Stimulated activated naive CD8-positive, alpha-beta T cell treated with anti-CD3 and anti-CD28 coated beads, Interleukin-15, amount 100 ng/mL, for 72 hours (primary cell): ENCODE measurements around the gene NREP.
"Not testable (repeated sequence)": the region's sequence is repeated elsewhere in the genome, so short reads cannot be mapped to it uniquely, and the experiment has no call there.

Experiments
- ATAC-seq: fragments of 150-1000 bp; cut with Tn5 transposase; 2 replicates; pipeline ENCODE4 v1.10.0; 2021; ENCODE audit warnings: mild to moderate bottlenecking, moderate library complexity
- DNase-seq, 2 donors: peaks; one replicate each; pipeline ENCODE4 v3.0.0; 2021 to 2022
- H3K27ac Mint-ChIP-seq, 2 donors: one replicate each; pipeline ENCODE4 v1.8.0; 2022; ENCODE audit warnings: mild to moderate bottlenecking in 2 of 2, mixed read lengths in 2 of 2, moderate library complexity in 2 of 2
- H3K27me3 Mint-ChIP-seq: one replicate; pipeline ENCODE4 v1.8.0; 2022; ENCODE audit warnings: mixed read lengths
- H3K4me1 Mint-ChIP-seq: one replicate; pipeline ENCODE4 v1.8.0; 2022; ENCODE audit warnings: mild to moderate bottlenecking, mixed read lengths
- H3K4me3 Mint-ChIP-seq, 2 donors: one replicate each; pipeline ENCODE4 v1.8.0; 2022; ENCODE audit warnings: mild to moderate bottlenecking in 2 of 2, mixed read lengths in 2 of 2, moderate library complexity in 1 of 2
- H3K9me3 Mint-ChIP-seq, 2 donors: one replicate each; pipeline ENCODE4 v1.8.0; 2022; ENCODE audit warnings: mixed read lengths in 2 of 2

Gene NREP

DNA sequence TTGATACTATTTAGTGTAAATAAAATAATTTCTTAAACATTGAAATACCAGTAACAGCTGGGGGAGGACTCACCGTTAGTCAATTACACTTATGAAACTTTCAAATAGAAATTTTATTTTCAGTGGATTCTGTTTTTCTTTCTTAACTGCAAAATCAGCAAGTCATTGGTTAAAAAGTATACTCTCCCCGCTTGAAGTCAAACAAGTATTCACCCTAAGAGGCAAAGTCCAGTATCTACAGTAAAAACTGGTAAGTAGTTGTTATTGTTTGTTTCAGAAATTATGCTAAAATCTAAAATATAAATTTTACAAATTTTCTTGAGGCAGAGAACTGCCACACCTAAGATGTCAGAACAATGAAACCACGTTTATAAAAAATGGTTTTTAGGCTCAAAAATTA lies 22.4 kb downstream of the NREP start:
- DNase-seq (no peak), ATAC-seq (no peak)
- Mint-ChIP-seq H3K4me3 (no peak overlapping the region), H3K27me3 (no peaks in the 10 kb centered on the region), H3K27ac (no peak overlapping the region), H3K9me3 (no peaks in the 10 kb centered on the region), H3K4me1 (peaks cover 41% of the 10 kb centered on the region)

DNA sequence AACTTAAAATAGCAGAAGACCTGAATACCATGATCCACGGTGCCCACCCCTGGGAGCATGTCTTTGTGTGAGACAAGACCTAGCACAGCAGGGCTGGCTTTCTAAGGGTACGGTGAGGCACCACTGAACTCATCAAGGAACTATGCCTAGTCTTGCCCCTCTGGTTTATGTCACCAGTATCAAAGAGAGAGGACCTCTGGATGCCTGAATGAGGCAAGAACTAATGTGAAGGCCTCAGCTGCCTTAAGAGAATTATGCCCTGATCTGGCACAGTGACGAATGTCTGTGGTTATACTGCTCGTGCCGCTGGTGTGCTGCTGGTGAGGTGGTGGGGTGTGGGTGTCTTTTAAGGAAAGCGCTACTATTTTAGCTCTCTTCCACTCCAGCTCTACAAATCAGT lies 23.0 kb downstream of the NREP start:
- peak; percentile 89 for ATAC-seq
- no peak overlapping the region for H3K27ac Mint-ChIP-seq

GRCh38 chr5:111733571-111733970 lies 23.4 kb downstream of the NREP start:
- DNase-seq (no peak), ATAC-seq (no peak)
- H3K4me1 Mint-ChIP-seq = peaks cover 38% of the 10 kb centered on the region
- no peaks in the 10 kb centered on the region for H3K27me3 Mint-ChIP-seq
- H3K9me3 Mint-ChIP-seq = no peaks in the 10 kb centered on the region
- H3K4me3 Mint-ChIP-seq = no peak overlapping the region
- H3K27ac Mint-ChIP-seq = no peak overlapping the region

More for the DNA sequence above, 23.0 kb downstream of the NREP start:
- H3K4me3 Mint-ChIP-seq = no peak overlapping the region
- peak in 1 of 2 donors; percentile 32 for DNase-seq
- H3K9me3 Mint-ChIP-seq = no peaks in the 10 kb centered on the region
- peaks cover 41% of the 10 kb centered on the region for H3K4me1 Mint-ChIP-seq
- no peaks in the 10 kb centered on the region for H3K27me3 Mint-ChIP-seq

GRCh38 chr5:111731638-111732037 lies 25.4 kb downstream of the NREP start:
- DNase-seq (no peak), ATAC-seq (no peak)
- Mint-ChIP-seq H3K4me3 (no peak overlapping the region), H3K27me3 (no peaks in the 10 kb centered on the region), H3K4me1 (peaks cover 30% of the 10 kb centered on the region), H3K27ac (no peak overlapping the region), H3K9me3 (no peaks in the 10 kb centered on the region)

DNA sequence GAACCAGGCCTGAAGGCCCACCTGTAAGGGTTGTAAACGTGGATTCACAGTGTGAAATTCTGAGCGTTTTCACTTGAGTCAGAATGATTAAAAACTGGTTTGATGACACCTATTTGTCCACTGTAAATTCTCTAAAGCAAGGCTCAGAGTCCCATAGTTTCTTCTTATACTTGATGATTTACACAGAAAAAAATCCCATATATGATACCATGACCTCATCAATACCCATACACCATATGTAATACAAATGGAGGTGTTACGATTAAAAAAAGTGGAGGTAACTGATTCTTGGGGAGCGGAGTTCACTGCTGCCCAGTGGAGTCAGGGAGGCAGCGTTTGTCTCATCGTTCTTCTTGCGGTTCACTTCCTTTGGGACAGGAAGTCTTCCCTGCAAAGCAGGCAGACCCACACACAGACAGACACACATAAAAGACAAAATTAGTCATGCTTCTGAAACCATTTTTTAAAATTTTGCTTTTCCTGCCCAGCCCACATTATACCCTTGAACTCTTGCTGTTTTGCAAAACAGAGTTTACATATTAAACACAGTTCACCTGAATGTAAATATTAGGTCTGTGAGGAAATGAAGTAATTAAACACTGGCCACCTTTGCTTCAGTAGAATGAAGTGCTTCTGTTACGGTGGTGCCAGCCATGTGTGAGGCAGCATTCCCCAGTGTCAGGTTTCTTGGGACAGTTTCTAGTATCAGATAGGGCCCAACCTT lies 26.2 kb downstream of the NREP start:
- Mint-ChIP-seq H3K4me3 (no peak overlapping the region), H3K4me1 (peaks cover 30% of the 10 kb centered on the region), H3K9me3 (no peaks in the 10 kb centered on the region), H3K27me3 (no peaks in the 10 kb centered on the region), H3K27ac (peak overlapping the region in 1 of 2 donors; percentile 87)
- ATAC-seq (peak; percentile 58), DNase-seq (peak in 1 of 2 donors; percentile 10)

- Mint-ChIP-seq H3K4me1 (peaks cover 19% of the 10 kb centered on the region), H3K27ac (no peak overlapping the region), H3K9me3 (no peaks in the 10 kb centered on the region), H3K4me3 (no peak overlapping the region), H3K27me3 (no peaks in the 10 kb centered on the region)
- no peak for DNase-seq
- no peak for ATAC-seq
These were observed 28.1 kb downstream of the NREP start for GRCh38 chr5:111728941-111729340.

DNA sequence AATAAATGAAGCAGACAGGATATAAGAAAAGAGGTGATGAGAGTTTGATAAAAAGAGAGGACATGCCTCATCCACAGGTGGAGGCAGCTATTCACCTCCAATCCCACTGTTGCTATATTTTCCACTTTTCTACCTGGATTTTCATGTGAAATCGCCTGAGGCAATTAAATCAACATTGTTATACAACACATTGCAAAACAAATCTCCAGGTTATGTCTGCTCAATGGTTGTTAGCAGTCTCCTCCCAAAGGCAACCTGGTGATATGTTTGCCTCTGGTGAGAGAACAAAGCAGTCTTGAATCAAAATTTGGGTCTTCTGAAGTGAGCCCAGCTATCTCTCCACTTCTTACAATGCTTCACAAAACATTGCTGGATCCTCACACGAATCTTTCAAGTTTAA lies 30.0 kb downstream of the NREP start:
- Mint-ChIP-seq H3K4me1 (peaks cover 19% of the 10 kb centered on the region), H3K27me3 (no peaks in the 10 kb centered on the region), H3K9me3 (no peaks in the 10 kb centered on the region), H3K4me3 (no peak overlapping the region), H3K27ac (peak overlapping the region in 1 of 2 donors; percentile 74)
- DNase-seq (no peak), ATAC-seq (no peak)

- DNase-seq = no peak
- ATAC-seq = no peak
- Mint-ChIP-seq H3K4me3 (no peak overlapping the region), H3K4me1 (no peaks in the 10 kb centered on the region), H3K9me3 (peaks cover 0 to 5% of the 10 kb centered on the region in 2 donors), H3K27me3 (peaks cover 14% of the 10 kb centered on the region), H3K27ac (no peak overlapping the region)
These were observed 34.9 kb downstream of the NREP start for GRCh38 chr5:111722140-111722539.

DNA sequence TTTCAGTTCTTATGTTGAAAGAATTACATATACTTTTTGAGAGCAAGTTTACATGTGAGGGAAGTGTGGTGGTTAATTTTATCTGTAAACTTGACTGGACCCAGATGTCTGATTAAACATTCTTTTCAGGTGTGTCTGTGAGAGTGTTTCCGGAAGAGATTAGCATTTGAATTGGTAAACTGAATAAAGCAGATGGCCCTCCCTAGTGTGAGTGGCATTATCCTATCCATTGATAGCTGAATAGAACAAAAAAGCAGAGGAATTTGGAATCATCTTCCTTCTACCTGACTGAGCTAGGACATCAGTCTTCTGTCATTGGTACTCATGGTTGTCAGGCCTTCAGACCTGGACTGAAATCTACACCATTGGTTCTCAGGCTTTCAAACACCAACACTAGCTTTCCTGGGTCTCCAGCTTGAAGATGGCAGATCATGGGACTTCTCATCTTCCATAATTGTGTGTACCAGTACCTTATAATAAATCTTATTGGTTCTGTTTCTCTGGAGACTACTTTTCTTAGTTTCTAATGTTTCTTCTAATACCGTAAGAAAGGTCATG lies 36.6 kb downstream of the NREP start:
- peaks cover 14% of the 10 kb centered on the region for H3K27me3 Mint-ChIP-seq
- H3K4me1 Mint-ChIP-seq = no peaks in the 10 kb centered on the region
- no peak for ATAC-seq
- no peak for DNase-seq
- no peak overlapping the region for H3K4me3 Mint-ChIP-seq
- H3K27ac Mint-ChIP-seq = no peak overlapping the region
- H3K9me3 Mint-ChIP-seq = peaks cover 6 to 15% of the 10 kb centered on the region in 2 donors

DNA sequence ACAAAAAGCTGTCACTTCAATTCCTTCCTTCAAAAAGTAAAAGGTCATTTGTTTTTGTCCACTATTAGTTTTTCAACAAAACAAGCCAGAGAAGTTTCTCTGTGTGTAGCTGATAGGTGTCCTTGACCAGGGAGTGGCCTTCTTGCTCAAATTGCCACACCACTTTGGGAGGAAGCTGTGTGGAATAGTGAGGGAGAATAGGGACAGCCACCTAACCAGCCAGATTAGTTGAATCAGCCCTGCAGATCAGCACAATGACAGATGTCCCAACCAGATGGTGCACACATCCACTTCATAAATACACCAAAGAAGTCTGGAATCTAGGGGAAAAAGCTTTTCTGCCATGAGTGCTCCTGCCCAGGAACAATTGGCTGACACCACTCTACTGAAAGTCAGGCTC lies 37.2 kb downstream of the NREP start:
- H3K4me1 Mint-ChIP-seq = no peaks in the 10 kb centered on the region
- no peak overlapping the region for H3K27ac Mint-ChIP-seq
- ATAC-seq (no peak), DNase-seq (no peak)
- peaks cover 11 to 22% of the 10 kb centered on the region in 2 donors for H3K9me3 Mint-ChIP-seq
- no peak overlapping the region for H3K4me3 Mint-ChIP-seq
- H3K27me3 Mint-ChIP-seq = peaks cover 19% of the 10 kb centered on the region

- ATAC-seq, DNase-seq, H3K4me1 Mint-ChIP-seq, H3K27ac Mint-ChIP-seq, H3K4me3 Mint-ChIP-seq: not testable (repeated sequence)
- Mint-ChIP-seq H3K27me3 (peaks cover 31% of the 10 kb centered on the region), H3K9me3 (peaks cover 25 to 52% of the 10 kb centered on the region in 2 donors)
These were observed 40.2 kb downstream of the NREP start for GRCh38 chr5:111716789-111717188.

- Mint-ChIP-seq H3K4me3 (no peak overlapping the region), H3K9me3 (peaks cover 5 to 13% of the 10 kb centered on the region in 2 donors), H3K27me3 (no peaks in the 10 kb centered on the region), H3K27ac (no peak overlapping the region), H3K4me1 (peaks cover 16% of the 10 kb centered on the region)
- no peak for DNase-seq
- ATAC-seq = no peak
These were observed 49.3 kb downstream of the NREP start for GRCh38 chr5:111707630-111708164.

- ATAC-seq (no peak), DNase-seq (no peak)
- Mint-ChIP-seq H3K27me3 (no peaks in the 10 kb centered on the region), H3K4me3 (no peak overlapping the region), H3K27ac (no peak overlapping the region), H3K9me3 (no peaks in the 10 kb centered on the region), H3K4me1 (peaks cover 19% of the 10 kb centered on the region)
These were observed 50.6 kb downstream of the NREP start for GRCh38 chr5:111706345-111706744.

DNA sequence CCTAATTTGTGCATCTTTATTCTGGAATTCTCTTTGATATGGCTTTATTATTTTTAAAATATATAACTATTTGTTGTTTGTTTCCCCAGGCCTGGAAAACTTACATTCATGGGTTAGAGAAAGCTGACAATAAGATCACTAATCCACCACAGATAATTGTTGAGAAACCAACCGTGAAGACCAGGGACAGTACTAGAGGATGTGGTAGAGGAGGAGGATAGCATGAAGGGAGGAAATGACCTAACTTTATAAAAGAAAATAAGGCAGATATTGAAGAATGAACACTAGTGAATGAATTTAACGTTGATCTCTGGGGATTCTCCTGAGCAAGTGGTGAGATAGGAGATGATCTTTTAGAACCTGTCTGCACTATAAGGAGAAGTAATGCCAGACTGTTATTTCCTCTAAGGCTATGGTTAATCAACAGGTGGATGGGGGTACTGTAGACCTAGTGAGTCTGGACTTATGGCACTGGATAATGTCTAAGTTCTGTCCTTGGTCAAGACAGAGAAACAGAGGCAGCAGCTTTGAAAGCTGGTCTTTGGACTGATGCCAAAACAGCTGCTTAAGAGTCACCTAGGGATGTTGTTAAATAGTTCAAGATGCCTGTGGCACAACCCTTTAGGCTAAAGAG lies 52.4 kb downstream of the NREP start:
- Mint-ChIP-seq H3K27me3 (no peaks in the 10 kb centered on the region), H3K4me3 (no peak overlapping the region), H3K9me3 (no peaks in the 10 kb centered on the region), H3K4me1 (peaks cover 19% of the 10 kb centered on the region), H3K27ac (no peak overlapping the region)
- no peak for DNase-seq
- ATAC-seq = peak; percentile 50

DNA sequence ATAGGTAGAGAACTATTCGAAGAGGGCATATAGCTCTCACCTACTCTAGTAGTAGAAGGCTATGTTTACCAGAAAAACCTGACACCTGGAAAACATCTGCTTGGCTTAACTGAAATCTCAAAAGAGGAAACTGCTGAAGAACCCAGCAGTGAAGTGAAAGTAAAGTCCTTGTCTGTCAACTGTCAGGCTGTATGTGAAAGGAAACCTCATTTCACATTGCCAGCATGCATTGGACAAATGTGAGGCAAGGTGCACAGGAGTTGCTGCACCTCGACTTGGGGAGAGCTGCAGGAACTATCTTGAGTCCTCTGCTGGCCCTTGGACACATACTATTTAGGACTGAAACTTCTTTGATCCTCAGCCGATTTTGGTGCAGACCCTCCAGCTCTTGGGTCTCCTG lies 53.3 kb downstream of the NREP start:
- H3K4me1 Mint-ChIP-seq = peaks cover 19% of the 10 kb centered on the region
- H3K27me3 Mint-ChIP-seq = no peaks in the 10 kb centered on the region
- no peaks in the 10 kb centered on the region for H3K9me3 Mint-ChIP-seq
- peak overlapping the region; percentile 3 to 32 for H3K4me3 Mint-ChIP-seq
- DNase-seq = no peak
- ATAC-seq = peak; percentile 65
- H3K27ac Mint-ChIP-seq = peak overlapping the region in 1 of 2 donors; percentile 37

DNA sequence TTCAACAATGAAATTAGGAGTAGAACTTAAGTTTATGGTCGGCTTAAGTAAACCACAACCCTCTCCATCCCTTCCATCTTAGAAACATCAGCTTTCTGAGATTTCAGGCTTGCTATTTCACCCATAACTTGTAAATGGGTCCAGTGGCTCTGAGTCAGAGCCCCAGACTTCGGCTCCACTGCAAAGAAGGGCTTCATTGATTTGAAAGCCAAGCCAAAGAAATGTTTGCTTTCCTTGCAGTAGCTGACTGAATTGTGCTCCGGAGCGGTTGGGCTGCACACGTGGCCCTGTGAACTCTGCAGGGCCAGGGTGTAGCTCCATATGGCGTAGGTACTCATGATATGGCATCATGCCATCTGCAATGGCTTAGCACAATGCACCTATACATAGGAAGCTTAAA lies 57.0 kb downstream of the NREP start:
- DNase-seq (no peak), ATAC-seq (no peak)
- no peaks in the 10 kb centered on the region for H3K9me3 Mint-ChIP-seq
- H3K27ac Mint-ChIP-seq = no peak overlapping the region
- peaks cover 19% of the 10 kb centered on the region for H3K4me1 Mint-ChIP-seq
- H3K27me3 Mint-ChIP-seq = no peaks in the 10 kb centered on the region
- no peak overlapping the region for H3K4me3 Mint-ChIP-seq
